Retinal pigment epithelial cell (primary cell): ENCODE measurements around the gene SLC25A10.

ENCODE experiments used
- DNase-seq: peaks from one replicate; pipeline ENCODE4 v3.0.0-alpha.2; 2010; ENCODE audit warnings: low read depth
- H3K4me3 ChIP-seq: 2 replicates; pipeline ENCODE4 v1.5.1; 2011; ENCODE audit warnings: mild to moderate bottlenecking, low read length, control low read depth, moderate library complexity
- CTCF ChIP-seq: conservative IDR thresholded peaks from 2 replicates; pipeline ENCODE4 v1.5.1; 2011; ENCODE audit warnings: low read depth, low read length, control low read depth, inconsistent platforms

Gene SLC25A10

GRCh38 chr17:81701288-81702071, 10.6 kb upstream of the SLC25A10 start:
- H3K4me3 ChIP-seq = peak overlapping the region; percentile 91
- DNase-seq = no peak
- TF ChIP-seq CTCF = no peak

- peak; percentile 25 for TF ChIP-seq CTCF
- peak within 1 kb of the TSS; percentile 91 for H3K4me3 ChIP-seq
- no peak for DNase-seq
Observed at GRCh38 chr17:81702934-81703746, 8.9 kb upstream of the SLC25A10 start, which contains the start of gene MRPL12. Gene MRPL12, plus strand, starts transcription at chr17:81703367. Its CDS starts 135 bp downstream, at chr17:81703502.

- DNase-seq = no peak
- no peak for TF ChIP-seq CTCF
- peak overlapping the region; percentile 91 for H3K4me3 ChIP-seq
Observed at GRCh38 chr17:81703747-81704654, 8.1 kb upstream of the SLC25A10 start.

- H3K4me3 ChIP-seq = no peak overlapping the region
- no peak for DNase-seq
- no peak for TF ChIP-seq CTCF
Observed at GRCh38 chr17:81705518-81706231, 6.4 kb upstream of the SLC25A10 start.

GRCh38 chr17:81706232-81706611, 5.9 kb upstream of the SLC25A10 start:
- no peak overlapping the region for H3K4me3 ChIP-seq
- DNase-seq = no peak
- TF ChIP-seq CTCF = no peak

GRCh38 chr17:81706757-81707624, 5.1 kb upstream of the SLC25A10 start:
- no peak overlapping the region for H3K4me3 ChIP-seq
- no peak for TF ChIP-seq CTCF
- DNase-seq = no peak
